LNCAP (cell line): ENCODE data around the gene SMC1B.

ENCODE experiments used
- TF ChIP-seq, protein P1 (sequence below): fragments of 450-650 bp; IDR thresholded peaks from 2 replicates; pipeline ENCODE4 v1.5.1; 2017; ENCODE audit warnings: mild to moderate bottlenecking

Gene SMC1B

DNA sequence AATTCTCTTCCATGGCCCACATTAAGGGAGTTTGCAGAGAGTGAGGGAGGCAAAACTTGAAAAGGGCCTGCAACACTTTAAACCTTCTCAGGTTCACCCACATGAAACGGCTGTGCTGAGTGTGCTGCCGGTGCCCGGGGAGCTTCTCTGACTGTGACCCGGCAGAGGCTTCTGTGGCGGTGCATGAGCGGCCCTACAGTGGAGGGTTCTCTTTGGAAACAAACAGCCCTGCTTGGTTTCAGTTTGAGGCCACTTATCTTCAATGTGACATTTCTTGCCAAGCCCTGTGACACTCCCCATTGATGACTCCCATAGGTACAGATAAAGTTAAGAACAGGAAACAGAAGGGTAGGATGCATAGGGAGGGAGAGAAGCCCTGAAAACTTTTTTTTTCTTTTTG is 71.9 kb downstream of the SMC1B start:
- TF ChIP-seq, protein P1, sequence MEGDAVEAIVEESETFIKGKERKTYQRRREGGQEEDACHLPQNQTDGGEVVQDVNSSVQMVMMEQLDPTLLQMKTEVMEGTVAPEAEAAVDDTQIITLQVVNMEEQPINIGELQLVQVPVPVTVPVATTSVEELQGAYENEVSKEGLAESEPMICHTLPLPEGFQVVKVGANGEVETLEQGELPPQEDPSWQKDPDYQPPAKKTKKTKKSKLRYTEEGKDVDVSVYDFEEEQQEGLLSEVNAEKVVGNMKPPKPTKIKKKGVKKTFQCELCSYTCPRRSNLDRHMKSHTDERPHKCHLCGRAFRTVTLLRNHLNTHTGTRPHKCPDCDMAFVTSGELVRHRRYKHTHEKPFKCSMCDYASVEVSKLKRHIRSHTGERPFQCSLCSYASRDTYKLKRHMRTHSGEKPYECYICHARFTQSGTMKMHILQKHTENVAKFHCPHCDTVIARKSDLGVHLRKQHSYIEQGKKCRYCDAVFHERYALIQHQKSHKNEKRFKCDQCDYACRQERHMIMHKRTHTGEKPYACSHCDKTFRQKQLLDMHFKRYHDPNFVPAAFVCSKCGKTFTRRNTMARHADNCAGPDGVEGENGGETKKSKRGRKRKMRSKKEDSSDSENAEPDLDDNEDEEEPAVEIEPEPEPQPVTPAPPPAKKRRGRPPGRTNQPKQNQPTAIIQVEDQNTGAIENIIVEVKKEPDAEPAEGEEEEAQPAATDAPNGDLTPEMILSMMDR, result no peak

GRCh38 chr22:45340323-45340722 is 73.1 kb downstream of the SMC1B start:
- TF ChIP-seq, protein P1, result no peak

DNA sequence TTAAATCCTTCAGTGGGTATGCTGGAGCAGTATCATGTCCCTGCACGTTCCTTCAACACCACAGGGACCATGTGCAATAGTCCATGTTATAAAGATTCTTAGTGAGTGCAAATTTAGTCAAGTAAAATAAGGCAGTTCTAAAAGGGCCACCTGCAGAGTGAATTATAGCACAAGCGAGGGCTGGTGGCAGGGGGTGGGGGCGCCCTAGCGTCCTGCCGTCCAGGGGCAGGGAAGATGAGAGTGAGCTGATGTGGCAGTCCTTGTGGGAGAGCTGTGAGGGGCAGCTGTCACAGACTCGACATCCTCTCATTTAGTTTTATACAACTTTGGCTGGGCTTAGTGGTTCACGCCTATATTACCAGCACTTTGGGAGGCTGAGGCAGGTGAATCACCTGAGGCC is 74.6 kb downstream of the SMC1B start:
- TF ChIP-seq, protein P1, result no peak

- TF ChIP-seq, protein P1, result no peak
These were observed 75.9 kb downstream of the SMC1B start for GRCh38 chr22:45337536-45337935.

GRCh38 chr22:45336971-45337431 is 76.4 kb downstream of the SMC1B start:
- TF ChIP-seq, protein P1, result no peak

- TF ChIP-seq, protein P1, result no peak
These were observed 77.4 kb downstream of the SMC1B start for GRCh38 chr22:45335854-45336522.

GRCh38 chr22:45335021-45335818 is 78.2 kb downstream of the SMC1B start:
- TF ChIP-seq, protein P1, result peak; percentile 39; the same call in 1 of the 2 replicates
